Measurements from ENCODE around the gene FRRS1L.

GRCh38 chr9:109134167-109134578 is 32.9 kb downstream of the FRRS1L start:
- TF ChIP-seq, protein P1, sequence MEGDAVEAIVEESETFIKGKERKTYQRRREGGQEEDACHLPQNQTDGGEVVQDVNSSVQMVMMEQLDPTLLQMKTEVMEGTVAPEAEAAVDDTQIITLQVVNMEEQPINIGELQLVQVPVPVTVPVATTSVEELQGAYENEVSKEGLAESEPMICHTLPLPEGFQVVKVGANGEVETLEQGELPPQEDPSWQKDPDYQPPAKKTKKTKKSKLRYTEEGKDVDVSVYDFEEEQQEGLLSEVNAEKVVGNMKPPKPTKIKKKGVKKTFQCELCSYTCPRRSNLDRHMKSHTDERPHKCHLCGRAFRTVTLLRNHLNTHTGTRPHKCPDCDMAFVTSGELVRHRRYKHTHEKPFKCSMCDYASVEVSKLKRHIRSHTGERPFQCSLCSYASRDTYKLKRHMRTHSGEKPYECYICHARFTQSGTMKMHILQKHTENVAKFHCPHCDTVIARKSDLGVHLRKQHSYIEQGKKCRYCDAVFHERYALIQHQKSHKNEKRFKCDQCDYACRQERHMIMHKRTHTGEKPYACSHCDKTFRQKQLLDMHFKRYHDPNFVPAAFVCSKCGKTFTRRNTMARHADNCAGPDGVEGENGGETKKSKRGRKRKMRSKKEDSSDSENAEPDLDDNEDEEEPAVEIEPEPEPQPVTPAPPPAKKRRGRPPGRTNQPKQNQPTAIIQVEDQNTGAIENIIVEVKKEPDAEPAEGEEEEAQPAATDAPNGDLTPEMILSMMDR (conservative IDR thresholded peaks at IDR 0.05 in 1 of 2, IDR thresholded peaks at IDR 0.05 in 1 of 2; ENCODE audit: low read depth in 1 of 2, low read length in 2 of 2) = no peak
- no peak for TF ChIP-seq EZH2 (IDR thresholded peaks at IDR 0.05; ENCODE audit: low read length, missing control alignments)
